Measurements from ENCODE around the gene MLLT1. TPM values are rescaled to one million over a fixed set of nuclear protein-coding genes. Genes with fewer than 3 reads are reported as not detected.

Gene MLLT1
- total RNA-seq, 4 donors from 2014 or later, result 7.0 to 19.0 (median 10.4) TPM

DNA sequence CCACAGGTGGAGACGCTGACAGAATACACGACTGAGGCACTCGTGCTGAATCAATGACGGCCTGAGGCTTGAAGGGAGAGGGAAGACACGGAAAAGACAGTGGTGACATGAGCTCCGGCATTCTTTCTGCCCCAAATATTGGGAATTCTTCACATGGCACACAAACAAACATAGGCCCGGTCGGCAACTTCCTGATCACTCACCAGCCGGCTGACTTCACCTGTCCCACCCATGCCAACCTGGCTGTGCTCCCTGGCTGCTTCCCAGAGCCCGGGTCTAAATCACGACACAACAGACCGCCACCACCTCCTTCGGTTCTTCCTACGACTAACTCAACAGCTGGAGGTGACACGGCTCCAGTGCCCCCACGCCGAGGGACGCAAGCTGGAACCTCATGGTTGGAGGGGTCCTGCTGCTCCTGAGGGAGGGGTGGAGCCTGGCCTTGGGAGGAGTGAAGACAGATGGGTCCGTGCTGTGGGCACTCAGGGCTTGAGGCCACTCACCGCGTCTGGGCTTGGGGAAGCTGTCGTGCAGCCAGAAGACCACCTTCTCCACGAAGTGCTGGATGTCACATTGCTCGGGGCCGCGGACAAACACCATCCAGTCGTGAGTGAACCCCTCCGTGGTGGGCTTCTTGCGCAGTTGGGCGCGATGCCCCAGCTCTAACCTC lies 9.6 kb downstream of the MLLT1 start:
- no peak for TF ChIP-seq CTCF (IDR thresholded peaks at IDR 0.05; ENCODE audit: low read depth)

GRCh38 chr19:6269101-6269886 lies 10.5 kb downstream of the MLLT1 start:
- no peak for TF ChIP-seq CTCF (IDR thresholded peaks at IDR 0.05; ENCODE audit: low read depth)

GRCh38 chr19:6268382-6268771 lies 11.4 kb downstream of the MLLT1 start:
- no peak for TF ChIP-seq CTCF (IDR thresholded peaks at IDR 0.05; ENCODE audit: low read depth)

DNA sequence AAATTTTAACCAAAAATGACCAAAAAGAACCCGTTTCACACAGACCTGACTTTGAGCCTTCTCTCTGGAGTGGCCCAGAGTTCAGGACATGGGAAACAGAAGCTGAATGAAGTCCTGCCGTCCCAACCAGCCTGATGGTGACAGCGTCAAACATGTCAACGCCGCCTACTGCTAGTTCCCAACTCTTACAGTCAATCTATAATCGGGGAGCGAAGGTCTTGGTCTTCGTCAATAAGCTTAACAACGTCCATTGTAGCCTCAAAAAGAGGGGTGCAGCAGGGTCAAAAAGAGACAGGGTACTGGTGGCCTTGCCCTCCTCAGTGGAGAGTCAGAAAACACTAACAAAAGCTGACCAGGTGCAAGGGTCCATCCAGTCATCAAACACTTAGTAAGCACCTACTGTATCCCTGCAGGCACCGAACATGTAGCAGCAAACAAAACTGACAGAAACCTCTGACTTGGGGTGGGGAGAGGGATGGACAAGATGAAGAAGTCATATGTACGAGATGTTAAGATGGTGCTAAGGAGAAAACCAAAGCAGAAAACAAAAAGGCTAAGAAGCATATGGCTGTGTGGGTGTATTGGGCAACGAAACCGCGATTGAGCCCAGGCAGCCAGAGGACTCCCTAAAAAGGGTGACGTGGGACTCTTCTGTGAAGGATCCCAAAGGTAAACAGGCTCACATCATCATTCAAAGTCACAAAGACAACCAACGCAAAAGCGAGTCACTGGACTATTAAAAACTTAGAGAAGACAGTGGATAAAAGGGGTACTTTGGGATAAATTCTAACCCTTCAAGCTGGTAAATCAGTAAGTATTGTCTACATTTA lies 12.0 kb downstream of the MLLT1 start:
- no peak for TF ChIP-seq CTCF (IDR thresholded peaks at IDR 0.05; ENCODE audit: low read depth)

DNA sequence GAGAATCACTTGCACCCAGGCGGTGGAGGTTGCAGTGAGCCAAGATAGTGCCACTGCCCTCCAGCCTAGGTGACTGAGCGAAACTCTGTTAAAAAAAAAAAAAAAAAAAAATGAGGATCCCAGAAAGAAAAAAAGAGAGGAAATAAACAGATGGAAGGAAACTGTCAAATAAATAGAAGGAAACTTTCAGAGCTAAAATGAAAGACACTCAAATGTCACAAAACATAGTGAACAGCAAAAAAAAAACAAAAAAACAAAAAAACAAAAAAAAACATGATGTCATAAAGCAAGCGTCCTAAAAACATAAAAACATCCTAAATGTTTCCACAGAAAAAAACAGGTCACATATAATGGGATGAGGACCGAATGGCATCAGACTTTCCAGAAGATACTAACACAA lies 15.0 kb downstream of the MLLT1 start:
- TF ChIP-seq CTCF (IDR thresholded peaks at IDR 0.05; ENCODE audit: low read depth), result no peak

- TF ChIP-seq CTCF (IDR thresholded peaks at IDR 0.05; ENCODE audit: low read depth), result no peak
These were observed 15.9 kb downstream of the MLLT1 start for GRCh38 chr19:6263735-6264444.

Measured in subcutaneous adipose tissue (tissue), 4 donors.